Purkinje cell (primary cell): ENCODE results near the gene RC3H2. TPM values are rescaled to one million over a fixed set of nuclear protein-coding genes. Genes with fewer than 3 reads are reported as not detected.

Experiments
- polyA plus RNA-seq: library from polyadenylated mRNA; unstranded; fragments of >200 nt; fragmentation: Nextera tagmentation; gene quantifications from 2 replicates; pipeline ENCODE4 v1.2.1, GENCODE V29; 2014

The RC3H2 gene
- polyA plus RNA-seq: 28.1 and 33.0 TPM in 2 replicates

GRCh38 chr9:122904823-122905710 is at the start of gene RC3H2:
Gene RC3H2, minus strand, starts transcription at chr9:122905359. Its CDS starts 7,850 bp downstream, at chr9:122897509.

GRCh38 chr9:122940749-122941581 is 35.8 kb upstream of the RC3H2 start, which contains the start of gene RABGAP1:
Gene RABGAP1, plus strand, starts transcription at chr9:122941020. Its CDS starts 16,040 bp downstream, at chr9:122957060.

GRCh38 chr9:122931226-122932121 is 26.3 kb upstream of the RC3H2 start, which contains the start of gene ZBTB26:
Gene ZBTB26, minus strand, starts transcription at chr9:122931512. Its CDS starts 11,578 bp downstream, at chr9:122919934.

GRCh38 chr9:122912964-122913673 is 8.0 kb upstream of the RC3H2 start, which contains the start of gene ZBTB6:
Gene ZBTB6, minus strand, starts transcription at chr9:122913323. Its CDS starts 1,251 bp downstream, at chr9:122912072.

GRCh38 chr9:122800066-122801060 is 104.8 kb downstream of the RC3H2 start, which contains the start of gene OR1K1:
Gene OR1K1, plus strand, starts transcription at chr9:122800123. Its CDS starts 0 bp downstream, at chr9:122800123.

Other genes starting within 250 kb of the RC3H2 start
- not detected in 2 replicates for gene OR1B1, start 247.7 kb downstream of the RC3H2 start, polyA plus RNA-seq
- not detected in 2 replicates for gene OR1L1, start 243.6 kb downstream of the RC3H2 start, polyA plus RNA-seq
- not detected in 2 replicates for gene OR1L3, start 230.2 kb downstream of the RC3H2 start, polyA plus RNA-seq
- gene OR1L4, start 181.4 kb downstream of the RC3H2 start, polyA plus RNA-seq: not detected in 2 replicates
- gene OR1L6, start 163.1 kb downstream of the RC3H2 start, polyA plus RNA-seq: not detected in 2 replicates
- gene OR5C1, start 116.4 kb downstream of the RC3H2 start, polyA plus RNA-seq: not detected in 2 replicates
- gene OR1K1, start 105.2 kb downstream of the RC3H2 start, polyA plus RNA-seq: not detected in 2 replicates
- 6.6 and 11.1 TPM in 2 replicates for gene PDCL, start 76.8 kb downstream of the RC3H2 start, polyA plus RNA-seq
- 2.2 and 4.3 TPM in 2 replicates for gene ZBTB6, start 8.0 kb upstream of the RC3H2 start, polyA plus RNA-seq
- 0.74 and 4.3 TPM in 2 replicates for gene ZBTB26, start 26.2 kb upstream of the RC3H2 start, polyA plus RNA-seq
- 15.6 and 24.7 TPM in 2 replicates for gene RABGAP1, start 35.7 kb upstream of the RC3H2 start, polyA plus RNA-seq
- gene GPR21, start 128.3 kb upstream of the RC3H2 start, polyA plus RNA-seq: 2.5 TPM in 1 of 2 replicates, not detected in the other